HCT116 (cell line): ENCODE measurements around the gene TENM4. TPM values are rescaled to one million over a fixed set of nuclear protein-coding genes. Genes with fewer than 3 reads are reported as not detected.

ENCODE experiments used
- ATAC-seq: fragments of 200-7000 bp; cut with Tn5 transposase; 2 replicates; pipeline ENCODE4 v1.9.1; 2020; ENCODE audit warnings: mild to moderate bottlenecking, moderate library complexity
- BruUV-seq: library from RNA; stranded (reverse); fragments of 400-500 nt; replicated peaks from 2 replicates; lab custom pipeline; 2021; lab: Mats Ljungman, UMichigan
- CTCF ChIA-PET: fragments of 300-600 bp; sonication (Branson Sonifier 250); formaldehyde crosslinking; loops from one replicate; lab custom pipeline; 2021; ENCODE audit warnings: antibody characterized with exemption; lab: Charles Lee
- POLR2A ChIA-PET: fragments of 300-600, 350-600 bp; sonication (Branson Sonifier 250); formaldehyde crosslinking; loops from one replicate; lab custom pipeline; 2021; ENCODE audit warnings: antibody characterized with exemption; lab: Charles Lee
- RAD21 ChIA-PET, 2 experiments: fragments of 300-600 bp; sonication (Branson Sonifier 250); formaldehyde crosslinking; loops; one replicate each; lab custom pipeline; 2023; ENCODE audit warnings: low total read pairs in 2 of 2; ENCODE audit not compliant: uncharacterized antibody in 2 of 2, unreplicated experiment in 2 of 2, low non-redundant PET in 1 of 2; lab: Charles Lee
- DNase-seq: peaks from one replicate; pipeline ENCODE4 v3.0.0-alpha.2; 2010; ENCODE audit warnings: low read depth, low spot score
- H2AFZ ChIP-seq: fragments of 200-600 bp; shearing (Covaris generic), sonication (generic); 2 replicates; pipeline ENCODE4 v1.6.1; 2017; ENCODE audit warnings: low read depth, mixed run types, mixed read lengths, antibody characterized with exemption, low read length; ENCODE audit not compliant: poor library complexity, severe bottlenecking
- H3K27ac ChIP-seq: 2 replicates; pipeline ENCODE4 v1.5.1; 2012; ENCODE audit warnings: low read depth, low read length
- H3K27me3 ChIP-seq: fragments of 200-600 bp; sonication (generic); 2 replicates; pipeline ENCODE4 v1.6.1; 2016; ENCODE audit warnings: mixed run types, low read length, mixed read lengths; ENCODE audit not compliant: insufficient read depth
- H3K36me3 ChIP-seq, 2 experiments: fragments of 200-500 bp in 1 of 2; fragments of 200-600 bp in 1 of 2; sonication (Bioruptor generic) in 1 of 2; sonication (generic) in 1 of 2; 2 replicates each; pipeline versions ENCODE4 v1.5.1 to v1.6.1; 2014 to 2016; ENCODE audit warnings: low read length in 2 of 2, inconsistent platforms in 1 of 2, mixed read lengths in 1 of 2, mixed run types in 1 of 2; ENCODE audit not compliant: insufficient read depth in 2 of 2, control insufficient read depth in 1 of 2
- H3K4me1 ChIP-seq, 2 experiments: fragments of 200-600 bp in 1 of 2; sonication (generic) in 1 of 2; 2 replicates each; pipeline versions ENCODE4 v1.5.1 to v1.6.1; 2012 to 2017; ENCODE audit warnings: low read length in 2 of 2, inconsistent platforms in 1 of 2, mild to moderate bottlenecking in 1 of 2, mixed read lengths in 1 of 2, mixed run types in 1 of 2, moderate library complexity in 1 of 2; ENCODE audit not compliant: insufficient read depth in 2 of 2, control insufficient read depth in 1 of 2
- H3K4me2 ChIP-seq: fragments of 200-600 bp; sonication (generic); 2 replicates; pipeline ENCODE4 v1.6.1; 2017; ENCODE audit warnings: mixed run types, low read length, mixed read lengths
- H3K4me3 ChIP-seq, 2 experiments: fragments of 200-600 bp in 1 of 2; sonication (generic) in 1 of 2; replicated peaks in 1 of 2; 2 replicates each; pipeline ENCODE4 v1.5.1; 2011 to 2016; ENCODE audit warnings: low read length in 2 of 2, control low read depth in 1 of 2, low read depth in 1 of 2, mild to moderate bottlenecking in 1 of 2, mixed read lengths in 1 of 2, mixed run types in 1 of 2
- H3K79me2 ChIP-seq: fragments of 200-600 bp; sonication (generic); 2 replicates; pipeline ENCODE4 v1.6.1; 2017; ENCODE audit warnings: mild to moderate bottlenecking, mixed run types, low read length, moderate library complexity, mixed read lengths; ENCODE audit not compliant: insufficient read depth
- H3K9ac ChIP-seq: fragments of 200-600 bp; sonication (generic); 2 replicates; pipeline ENCODE4 v1.6.1; 2016; ENCODE audit warnings: low read length, mixed read lengths
- H3K9me2 ChIP-seq: fragments of 200-600 bp; sonication (generic), shearing (Covaris generic); 2 replicates; pipeline ENCODE4 v1.6.1; 2017; ENCODE audit warnings: mixed run types, mild to moderate bottlenecking, moderate library complexity; ENCODE audit not compliant: insufficient read depth
- H3K9me3 ChIP-seq, 2 experiments: fragments of 200-500 bp in 1 of 2; fragments of 200-600 bp in 1 of 2; sonication (Bioruptor generic) in 1 of 2; sonication (generic) in 1 of 2; 2 replicates each; pipeline ENCODE4 v1.6.1; 2014 to 2017; ENCODE audit warnings: low read length in 2 of 2, mixed read lengths in 2 of 2, inconsistent platforms in 1 of 2, low read depth in 1 of 2, mild to moderate bottlenecking in 1 of 2, mixed run types in 1 of 2, moderate library complexity in 1 of 2; ENCODE audit not compliant: control insufficient read depth in 1 of 2, insufficient read depth in 1 of 2
- H4K20me1 ChIP-seq: fragments of 200-600 bp; sonication (generic), shearing (Covaris generic); 2 replicates; pipeline ENCODE4 v1.6.1; 2017; ENCODE audit warnings: mixed run types, mild to moderate bottlenecking, moderate library complexity; ENCODE audit not compliant: insufficient read depth
- CBX3 ChIP-seq: IDR thresholded peaks from 2 replicates; pipeline ENCODE4 v1.6.1; 2012; ENCODE audit warnings: low read depth
- EGR1 ChIP-seq: IDR thresholded peaks from 2 replicates; pipeline ENCODE4 v1.6.1; 2012; ENCODE audit warnings: low read depth
- ELF1 ChIP-seq: IDR thresholded peaks from 2 replicates; pipeline ENCODE4 v1.6.1; 2012; ENCODE audit warnings: low read depth, borderline replicate concordance
- EZH2phosphoT487 ChIP-seq: fragments of 200-600 bp; IDR thresholded peaks from 2 replicates; pipeline ENCODE4 v1.6.1; 2018; ENCODE audit warnings: antibody characterized with exemption, borderline replicate concordance
- FOSL1 ChIP-seq: IDR thresholded peaks from 2 replicates; pipeline ENCODE4 v1.6.1; 2012; ENCODE audit warnings: low read depth
- JUND ChIP-seq: IDR thresholded peaks from 2 replicates; pipeline ENCODE4 v1.6.1; 2012
- RAD21 ChIP-seq: IDR thresholded peaks from 2 replicates; pipeline ENCODE4 v1.6.1; 2012; ENCODE audit warnings: low read depth, mild to moderate bottlenecking
- SIN3A ChIP-seq: IDR thresholded peaks from 2 replicates; pipeline ENCODE4 v1.6.1; 2012; ENCODE audit warnings: low read depth
- SP1 ChIP-seq: IDR thresholded peaks from 2 replicates; pipeline ENCODE4 v1.6.1; 2012; ENCODE audit warnings: low read depth
- SRF ChIP-seq: IDR thresholded peaks from 2 replicates; pipeline ENCODE4 v1.6.1; 2012; ENCODE audit warnings: low read depth
- TCF7L2 ChIP-seq: IDR thresholded peaks from 2 replicates; pipeline ENCODE4 v1.7.0; 2011; ENCODE audit warnings: borderline replicate concordance, inconsistent platforms; ENCODE audit not compliant: insufficient read depth, insufficient read length; ENCODE audit errors: extremely low read depth
- YY1 ChIP-seq: IDR thresholded peaks from 2 replicates; pipeline ENCODE4 v1.6.1; 2011; ENCODE audit warnings: low read length, low read depth, moderate library complexity, mild to moderate bottlenecking; ENCODE audit not compliant: insufficient replicate concordance; ENCODE audit errors: extremely low read depth
- ZFX ChIP-seq: fragments of 450-650 bp; IDR thresholded peaks from 2 replicates; pipeline ENCODE4 v1.6.1; 2017
- ZNF274 ChIP-seq: fragments of 200-500 bp; sonication (Bioruptor generic); IDR thresholded peaks from 2 replicates; pipeline ENCODE4 v1.6.1; 2014; ENCODE audit warnings: mild to moderate bottlenecking, low read depth, low read length, inconsistent platforms
- intact Hi-C: fragments of 100-400 bp; cut with micrococcal nuclease; formaldehyde crosslinking; loops from 2 replicates; pipeline ENCODE4 v1.10.0; 2022
- total RNA-seq: library from RNA; stranded (reverse); gene quantifications from one replicate; pipeline ENCODE4 v1.2.1, GENCODE V29; 2021; ENCODE audit not compliant: unreplicated experiment
- TF ChIP-seq, protein P1 (sequence below): IDR thresholded peaks from 2 replicates; pipeline ENCODE4 v1.6.1; 2012; ENCODE audit warnings: low read depth

TENM4 gene
- total RNA-seq, 1 experiment from 2014 or later, result 0.05 TPM

- no peaks in the 10 kb centered on the region for H4K20me1 ChIP-seq
- ATAC-seq (no peak), DNase-seq (no peak)
- H3K4me2 ChIP-seq, result no peak overlapping the region
- no peaks in the 10 kb centered on the region for H3K9me3 ChIP-seq
- no peak overlapping the region for H3K4me3 ChIP-seq
- intact Hi-C loops, result no loop called here
- CTCF ChIA-PET, result no interaction called here
- TF ChIP-seq, protein P1, sequence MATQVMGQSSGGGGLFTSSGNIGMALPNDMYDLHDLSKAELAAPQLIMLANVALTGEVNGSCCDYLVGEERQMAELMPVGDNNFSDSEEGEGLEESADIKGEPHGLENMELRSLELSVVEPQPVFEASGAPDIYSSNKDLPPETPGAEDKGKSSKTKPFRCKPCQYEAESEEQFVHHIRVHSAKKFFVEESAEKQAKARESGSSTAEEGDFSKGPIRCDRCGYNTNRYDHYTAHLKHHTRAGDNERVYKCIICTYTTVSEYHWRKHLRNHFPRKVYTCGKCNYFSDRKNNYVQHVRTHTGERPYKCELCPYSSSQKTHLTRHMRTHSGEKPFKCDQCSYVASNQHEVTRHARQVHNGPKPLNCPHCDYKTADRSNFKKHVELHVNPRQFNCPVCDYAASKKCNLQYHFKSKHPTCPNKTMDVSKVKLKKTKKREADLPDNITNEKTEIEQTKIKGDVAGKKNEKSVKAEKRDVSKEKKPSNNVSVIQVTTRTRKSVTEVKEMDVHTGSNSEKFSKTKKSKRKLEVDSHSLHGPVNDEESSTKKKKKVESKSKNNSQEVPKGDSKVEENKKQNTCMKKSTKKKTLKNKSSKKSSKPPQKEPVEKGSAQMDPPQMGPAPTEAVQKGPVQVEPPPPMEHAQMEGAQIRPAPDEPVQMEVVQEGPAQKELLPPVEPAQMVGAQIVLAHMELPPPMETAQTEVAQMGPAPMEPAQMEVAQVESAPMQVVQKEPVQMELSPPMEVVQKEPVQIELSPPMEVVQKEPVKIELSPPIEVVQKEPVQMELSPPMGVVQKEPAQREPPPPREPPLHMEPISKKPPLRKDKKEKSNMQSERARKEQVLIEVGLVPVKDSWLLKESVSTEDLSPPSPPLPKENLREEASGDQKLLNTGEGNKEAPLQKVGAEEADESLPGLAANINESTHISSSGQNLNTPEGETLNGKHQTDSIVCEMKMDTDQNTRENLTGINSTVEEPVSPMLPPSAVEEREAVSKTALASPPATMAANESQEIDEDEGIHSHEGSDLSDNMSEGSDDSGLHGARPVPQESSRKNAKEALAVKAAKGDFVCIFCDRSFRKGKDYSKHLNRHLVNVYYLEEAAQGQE, result no peak
- no peak for TF ChIP-seq FOSL1
- TF ChIP-seq RAD21, result no peak
- TF ChIP-seq EGR1, result no peak
- no peak for TF ChIP-seq JUND
- TF ChIP-seq ZFX, result no peak
- no peak for TF ChIP-seq EZH2phosphoT487
- TF ChIP-seq ZNF274, result no peak
- TF ChIP-seq ELF1, result no peak
- no peak for TF ChIP-seq SIN3A
- TF ChIP-seq SP1, result no peak
- TF ChIP-seq CBX3, result no peak
- no peak for TF ChIP-seq YY1
- TF ChIP-seq TCF7L2, result no peak
- TF ChIP-seq SRF, result no peak
- POLR2A ChIA-PET, result no interaction called here
- no peaks in the 10 kb centered on the region for H3K36me3 ChIP-seq
- no peak overlapping the region for H3K27ac ChIP-seq
- no peak overlapping the region for H3K9ac ChIP-seq
- H3K27me3 ChIP-seq, result peaks cover 16% of the 10 kb centered on the region
- no peak overlapping the region for H2AFZ ChIP-seq
- BruUV-seq, result no TSS peak
- H3K9me2 ChIP-seq, result no peaks in the 10 kb centered on the region
- RAD21 ChIA-PET, result no interaction called here
- no peaks in the 10 kb centered on the region for H3K4me1 ChIP-seq
- no peaks in the 10 kb centered on the region for H3K79me2 ChIP-seq
These were observed 187.6 kb downstream of the TENM4 start for GRCh38 chr11:79253280-79253679.
